Nucleus accumbens (tissue), 56 donors: Measurements from ENCODE around the gene NOTCH2.
"Not testable (repeated sequence)": the region's sequence is repeated elsewhere in the genome, so short reads cannot be mapped to it uniquely, and the experiment has no call there.

Source experiments
- DNase-seq, 56 donors: peaks; one replicate each; lab custom pipeline; 2025; lab: John Stamatoyannopoulos, UW

Gene NOTCH2

DNA sequence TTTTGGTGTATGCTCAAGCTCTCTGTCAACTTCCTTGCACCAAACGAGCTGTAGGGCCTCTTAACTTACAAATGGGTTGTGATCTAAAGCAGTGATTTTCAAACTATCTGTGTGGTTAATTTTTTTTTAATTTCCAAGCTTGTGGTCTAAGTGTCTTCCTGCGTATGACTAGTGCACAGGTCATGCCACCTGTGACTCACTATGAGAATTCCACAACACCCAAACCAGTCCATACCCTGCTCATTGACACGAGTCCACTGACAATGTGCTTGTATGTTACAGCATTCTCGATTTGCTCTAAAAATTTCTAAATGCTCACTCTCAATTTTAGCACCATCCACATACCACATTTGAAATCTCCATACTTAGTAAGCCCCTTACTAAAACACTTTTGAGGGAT is 18.5 kb upstream of the NOTCH2 start:
- DNase-seq, result not testable (repeated sequence)

DNA sequence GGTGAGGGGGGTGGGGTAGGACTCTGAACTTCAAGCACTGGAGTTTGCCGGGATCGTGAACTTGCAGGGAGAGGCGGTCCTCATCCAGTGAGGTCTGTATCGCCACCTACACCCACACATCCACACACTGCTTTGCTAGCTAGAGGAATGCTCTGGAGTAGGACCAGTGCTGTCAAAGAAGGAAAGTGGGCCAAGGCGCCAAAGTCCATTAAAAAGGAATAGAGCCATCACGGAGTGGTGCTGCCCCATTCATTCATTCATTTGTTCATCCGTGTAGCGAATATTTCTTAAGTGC is 405 bp upstream of the NOTCH2 start:
- DNase-seq, result not testable (repeated sequence)

DNA sequence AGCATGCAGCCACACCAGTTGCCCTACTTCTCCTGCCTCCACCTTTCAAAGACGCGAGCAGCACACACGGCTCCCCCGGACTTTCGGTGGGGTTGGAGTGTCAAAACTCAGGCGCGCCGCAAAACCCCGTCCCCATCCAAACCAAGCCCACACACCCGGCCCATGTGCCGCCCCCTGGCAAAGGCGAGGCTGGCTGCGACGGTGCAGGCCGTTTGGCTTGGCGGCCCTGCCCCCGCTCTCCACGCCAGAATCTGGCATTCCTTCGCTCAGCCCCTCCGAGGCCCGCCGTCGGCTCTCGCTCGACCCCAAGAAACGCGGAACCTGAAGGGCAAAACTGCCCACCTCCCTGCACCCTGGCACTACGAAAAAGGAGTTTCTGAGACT is 787 bp downstream of the NOTCH2 start:
- not testable (repeated sequence) for DNase-seq

GRCh38 chr1:120048208-120048607 is 21.3 kb downstream of the NOTCH2 start:
- not testable (repeated sequence) for DNase-seq

GRCh38 chr1:120041771-120042170 is 27.7 kb downstream of the NOTCH2 start:
- DNase-seq, result not testable (repeated sequence)

GRCh38 chr1:120032253-120032652 is 37.2 kb downstream of the NOTCH2 start:
- DNase-seq, result not testable (repeated sequence)

- not testable (repeated sequence) for DNase-seq
Measured at GRCh38 chr1:120023791-120024190, 45.7 kb downstream of the NOTCH2 start.

DNA sequence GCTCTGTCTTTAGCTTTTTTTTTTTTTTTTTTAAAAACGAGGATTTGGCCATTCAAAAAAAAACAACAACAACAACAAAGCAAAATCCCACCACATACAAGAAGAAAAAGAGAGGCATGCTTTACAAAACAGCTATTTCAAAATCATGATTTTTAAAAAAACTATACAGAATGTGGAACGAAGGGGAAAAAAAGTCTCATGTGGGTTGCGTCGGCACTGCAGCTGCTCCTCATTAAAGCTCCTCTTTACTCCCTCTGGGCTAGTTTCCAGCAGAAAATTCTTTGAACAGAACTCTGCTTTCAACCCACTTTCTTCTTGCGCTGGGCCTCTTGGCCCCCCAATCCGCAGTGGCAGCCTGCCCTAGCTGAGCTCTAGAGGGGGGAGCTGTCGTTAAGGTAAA is 54.5 kb downstream of the NOTCH2 start:
- DNase-seq, result not testable (repeated sequence)

- DNase-seq, result not testable (repeated sequence)
Measured at GRCh38 chr1:120008320-120008719, 61.1 kb downstream of the NOTCH2 start.

GRCh38 chr1:120007850-120008249 is 61.6 kb downstream of the NOTCH2 start:
- not testable (repeated sequence) for DNase-seq

- DNase-seq, result not testable (repeated sequence)
Measured at GRCh38 chr1:120001035-120001434, 68.4 kb downstream of the NOTCH2 start.

DNA sequence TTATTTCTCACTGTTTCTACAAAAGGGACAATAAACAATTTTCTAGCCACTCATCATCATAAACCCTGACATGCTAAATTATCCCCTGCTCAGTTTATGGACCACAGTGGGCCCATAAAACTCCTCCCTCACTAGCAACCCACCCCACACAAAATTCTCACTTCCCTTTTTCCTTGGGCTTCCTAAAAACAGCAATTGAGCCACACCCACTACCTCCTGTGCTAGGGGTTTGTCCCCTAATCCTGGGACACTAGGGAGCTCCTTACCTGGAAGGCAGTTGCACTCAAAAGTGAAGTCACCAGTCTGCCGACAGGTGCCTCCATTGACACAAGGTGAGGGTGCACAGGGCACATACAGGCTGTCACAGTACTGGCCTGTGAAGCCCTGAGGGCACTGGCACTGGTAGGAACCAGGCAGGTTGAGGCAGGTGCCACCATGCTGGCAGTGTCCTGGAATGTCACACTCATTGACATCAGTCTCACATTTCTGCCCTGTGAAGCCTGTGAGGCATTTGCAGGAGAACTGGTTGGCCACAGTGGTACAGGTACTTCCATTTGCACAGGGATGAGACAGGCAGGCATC is 72.6 kb downstream of the NOTCH2 start:
- DNase-seq, result not testable (repeated sequence)

DNA sequence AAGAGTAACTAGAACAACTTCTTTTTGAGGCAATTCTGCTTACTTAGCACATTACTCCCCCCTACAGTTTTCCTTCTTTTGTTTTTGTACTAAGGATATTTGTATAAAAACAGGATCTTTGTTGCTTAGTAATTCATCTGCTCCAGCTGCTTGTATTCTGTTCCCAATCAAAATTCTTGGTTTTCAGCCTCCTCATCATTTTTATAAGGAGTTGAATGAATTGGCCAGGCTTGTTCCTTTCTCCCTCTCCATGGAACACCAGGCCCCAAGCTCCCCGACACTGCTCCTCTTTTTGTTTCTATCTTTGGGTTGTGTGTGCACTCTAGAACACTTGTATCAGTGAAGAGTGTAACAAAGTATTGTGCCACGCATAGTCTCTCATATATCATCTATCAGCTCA is 73.5 kb downstream of the NOTCH2 start:
- DNase-seq, result not testable (repeated sequence)

DNA sequence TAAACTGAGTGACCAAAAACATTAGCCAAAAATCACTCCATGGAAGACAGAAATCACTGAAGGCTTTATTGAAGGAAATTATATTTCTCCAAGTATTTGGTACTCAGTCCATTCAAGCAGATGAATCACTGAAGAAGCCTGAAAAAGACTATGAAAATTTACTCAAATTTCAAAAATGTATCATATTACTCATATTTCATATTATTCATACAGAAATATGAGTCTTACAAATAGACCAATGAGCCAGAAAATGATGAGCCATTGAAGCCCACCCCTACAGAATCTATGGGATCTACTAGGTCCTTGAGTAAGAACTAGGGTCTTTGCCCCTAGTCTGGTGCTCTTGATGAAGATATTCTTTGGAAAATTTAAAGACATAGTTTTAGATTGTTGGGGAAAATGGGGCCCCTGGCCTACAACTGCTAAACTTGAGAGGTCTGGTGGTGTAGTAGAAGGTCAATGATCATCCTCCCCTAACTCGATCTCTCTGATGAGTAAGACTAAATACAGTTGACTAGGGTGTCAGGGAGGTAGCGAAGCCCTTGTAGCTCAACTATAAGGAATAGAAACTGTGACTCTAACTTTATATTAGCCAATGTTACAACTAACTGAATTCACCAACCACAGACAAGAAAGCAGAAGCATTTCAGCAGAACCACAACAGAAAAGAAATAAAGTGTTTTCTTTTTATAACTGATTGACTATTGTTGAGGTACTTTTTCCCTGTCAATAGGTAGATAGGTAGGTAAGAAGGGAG is 81.0 kb downstream of the NOTCH2 start:
- DNase-seq, result no peak

GRCh38 chr1:119987686-119988085 is 81.8 kb downstream of the NOTCH2 start:
- DNase-seq, result no peak

- DNase-seq, result no peak
Measured at GRCh38 chr1:119987112-119987511, 82.3 kb downstream of the NOTCH2 start.

GRCh38 chr1:119986007-119986497 is 83.4 kb downstream of the NOTCH2 start:
- DNase-seq, result no peak

DNA sequence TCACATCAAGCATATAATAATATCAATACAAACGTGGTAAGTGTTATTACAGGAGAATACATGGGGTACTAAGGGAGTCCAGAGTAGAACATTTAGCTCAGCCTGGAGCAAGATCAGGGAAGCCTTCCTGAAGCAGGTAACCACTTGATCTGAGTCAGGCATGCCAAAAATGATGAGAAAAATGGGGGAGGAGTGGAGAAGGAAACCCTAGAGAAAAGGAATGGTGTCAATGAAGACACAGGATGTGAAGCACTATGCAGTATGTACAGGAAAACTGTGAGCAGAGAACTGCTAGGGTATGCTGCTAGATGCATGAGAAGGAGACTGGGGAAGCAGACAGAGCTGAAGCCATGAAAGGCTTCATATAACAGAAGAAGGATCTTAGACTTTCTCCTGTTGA is 84.7 kb downstream of the NOTCH2 start:
- no peak for DNase-seq

DNA sequence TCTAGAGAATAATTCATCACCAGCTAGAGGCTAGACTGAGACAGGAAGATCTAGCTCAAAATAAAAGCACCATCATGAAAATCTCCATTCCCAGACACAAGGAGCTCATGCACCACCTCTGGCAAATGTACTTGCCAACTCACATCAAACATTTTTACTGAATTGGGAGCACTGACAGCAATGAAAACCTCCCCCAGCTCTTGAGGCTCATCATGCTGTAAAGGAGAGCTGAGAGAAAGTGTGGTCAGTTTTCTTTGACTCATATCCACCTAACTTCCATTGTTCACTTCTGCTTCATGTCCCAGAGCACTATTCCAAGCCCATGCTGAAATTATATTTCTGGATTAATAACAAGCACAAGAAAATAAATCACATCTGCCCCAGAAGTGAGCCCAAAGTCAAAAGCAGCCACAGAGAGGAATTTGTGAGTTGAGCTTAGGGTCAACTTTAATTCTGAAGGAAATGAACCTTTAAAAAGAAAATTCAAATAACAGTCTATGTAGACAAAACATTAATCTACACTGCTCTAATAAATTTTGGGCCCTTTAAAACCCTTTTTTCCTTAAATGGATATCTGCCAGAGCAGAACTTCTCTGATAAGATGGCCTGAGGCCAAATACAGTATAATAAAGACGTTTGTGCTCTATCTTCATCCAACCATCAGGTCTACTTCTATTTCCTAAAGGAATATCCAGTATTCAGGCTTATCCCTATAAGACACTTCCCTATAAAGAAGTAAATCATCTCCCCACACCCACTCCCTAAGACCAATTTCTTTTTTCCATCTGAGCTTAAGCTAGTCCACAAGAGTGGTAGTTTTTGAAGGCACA is 87.3 kb downstream of the NOTCH2 start:
- DNase-seq, result no peak

DNA sequence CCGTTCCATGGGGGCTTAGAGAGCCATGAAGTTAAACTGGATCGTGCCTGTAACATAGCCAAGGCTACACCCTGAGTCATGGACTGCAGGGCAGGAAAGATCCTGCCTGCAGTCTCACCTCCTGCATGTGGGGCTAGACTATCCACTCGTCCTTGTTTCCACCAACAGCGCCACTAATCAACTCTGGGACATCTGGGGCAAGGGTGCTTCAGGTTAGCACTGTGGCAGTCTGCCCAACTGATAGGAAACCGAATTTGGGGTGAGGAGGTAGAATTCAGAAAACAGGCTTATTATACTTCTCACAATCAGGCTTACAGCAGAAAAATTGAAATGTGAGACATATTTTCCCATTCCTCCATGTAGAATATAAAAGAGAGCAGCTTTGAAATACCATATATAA is 88.0 kb downstream of the NOTCH2 start:
- DNase-seq, result no peak

- DNase-seq, result no peak
Measured at GRCh38 chr1:119978018-119978505, 91.4 kb downstream of the NOTCH2 start.
